Renal pelvis (tissue), 12 donors: Measurements from ENCODE around the gene IL4R. TPM values are rescaled to one million over a fixed set of nuclear protein-coding genes. Genes with fewer than 3 reads are reported as not detected.
"Not testable (repeated sequence)": the region's sequence is repeated elsewhere in the genome, so short reads cannot be mapped to it uniquely, and the experiment has no call there.

Experiments
- DNase-seq: peaks from one replicate; pipeline ENCODE4 v3.0.0-alpha.2; 2013
- long read RNA-seq, 16 experiments: transcript quantifications; one replicate each; lab custom pipeline, GENCODE V29; 2026
- polyA plus RNA-seq, 3 donors: library from polyadenylated mRNA; unstranded; fragments of 120-200 nt; gene quantifications; one replicate each; pipeline ENCODE4 v1.2.1, GENCODE V29; 2013; ENCODE audit not compliant: insufficient read length in 3 of 3

Gene IL4R
- 10 to 100 TPM; 16.4 to 24.1 (median 23.1) TPM for polyA plus RNA-seq
- long read RNA-seq, donor 1 = 0 reads
- long read RNA-seq, donor 2, partial matches to known transcripts = 0 of 3 reads
- long read RNA-seq, donor 2, other reads (novel, unspliced or antisense) = 0 of 3 reads
- long read RNA-seq, donor 3, partial matches to known transcripts = 22 of 23 reads
- long read RNA-seq, donor 3, other reads (novel, unspliced or antisense) = 0 of 23 reads
- long read RNA-seq, donor 4, partial matches to known transcripts = 0 of 3 reads
- long read RNA-seq, donor 4, other reads (novel, unspliced or antisense) = 0 of 3 reads
- long read RNA-seq, donor 5 = 0 reads
- long read RNA-seq, donor 6 = 0 reads
- long read RNA-seq, donor 7, partial matches to known transcripts = 10 of 13 reads
- long read RNA-seq, donor 7, other reads (novel, unspliced or antisense) = 0 of 13 reads
- long read RNA-seq, donor 8 = 0 reads
- long read RNA-seq, donor 9, partial matches to known transcripts = 0 of 1 reads
- long read RNA-seq, donor 9, other reads (novel, unspliced or antisense) = 0 of 1 reads
- long read RNA-seq, donor 10, partial matches to known transcripts = 0 of 2 reads
- long read RNA-seq, donor 10, other reads (novel, unspliced or antisense) = 0 of 2 reads
- long read RNA-seq, donor 11, partial matches to known transcripts = 0 of 1 reads
- long read RNA-seq, donor 11, other reads (novel, unspliced or antisense) = 0 of 1 reads
- long read RNA-seq, donor 12, partial matches to known transcripts = 0 of 2 reads
- long read RNA-seq, donor 12, other reads (novel, unspliced or antisense) = 0 of 2 reads
- long read RNA-seq, donor 13, partial matches to known transcripts = 0 of 1 reads
- long read RNA-seq, donor 13, other reads (novel, unspliced or antisense) = 0 of 1 reads
- long read RNA-seq, donor 14 = 0 reads
- long read RNA-seq, donor 15 = 0 reads
- long read RNA-seq, donor 16 = 0 reads

- DNase-seq = no peak
Measured at GRCh38 chr16:27313422-27314160, at the start of gene IL4R. Gene IL4R (plus strand): TSS chr16:27313974. CDS start chr16:27340204, 26,230 bp downstream.

DNA sequence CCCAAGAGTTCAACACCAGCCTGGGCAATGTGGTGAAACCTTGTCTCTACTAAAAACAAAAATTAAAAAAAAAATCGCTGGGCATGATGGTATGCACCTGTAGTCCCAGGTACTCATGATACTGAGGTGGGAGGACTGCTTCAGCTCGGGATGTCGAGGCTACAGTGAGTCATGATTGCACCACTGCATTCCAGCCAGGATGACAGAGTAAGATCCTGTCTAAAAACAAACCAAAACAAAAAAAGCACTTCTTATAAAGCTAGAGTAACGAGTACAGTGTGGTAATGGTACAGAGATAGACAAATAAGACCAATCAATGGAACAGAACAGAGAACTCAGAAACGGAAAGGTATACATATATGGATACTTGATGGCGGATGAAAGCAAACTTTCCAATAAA is 49.6 kb upstream of the IL4R start:
- DNase-seq = no peak

GRCh38 chr16:27265982-27266381 is 47.8 kb upstream of the IL4R start:
- DNase-seq = no peak

GRCh38 chr16:27267037-27267677 is 46.6 kb upstream of the IL4R start:
- no peak for DNase-seq

DNA sequence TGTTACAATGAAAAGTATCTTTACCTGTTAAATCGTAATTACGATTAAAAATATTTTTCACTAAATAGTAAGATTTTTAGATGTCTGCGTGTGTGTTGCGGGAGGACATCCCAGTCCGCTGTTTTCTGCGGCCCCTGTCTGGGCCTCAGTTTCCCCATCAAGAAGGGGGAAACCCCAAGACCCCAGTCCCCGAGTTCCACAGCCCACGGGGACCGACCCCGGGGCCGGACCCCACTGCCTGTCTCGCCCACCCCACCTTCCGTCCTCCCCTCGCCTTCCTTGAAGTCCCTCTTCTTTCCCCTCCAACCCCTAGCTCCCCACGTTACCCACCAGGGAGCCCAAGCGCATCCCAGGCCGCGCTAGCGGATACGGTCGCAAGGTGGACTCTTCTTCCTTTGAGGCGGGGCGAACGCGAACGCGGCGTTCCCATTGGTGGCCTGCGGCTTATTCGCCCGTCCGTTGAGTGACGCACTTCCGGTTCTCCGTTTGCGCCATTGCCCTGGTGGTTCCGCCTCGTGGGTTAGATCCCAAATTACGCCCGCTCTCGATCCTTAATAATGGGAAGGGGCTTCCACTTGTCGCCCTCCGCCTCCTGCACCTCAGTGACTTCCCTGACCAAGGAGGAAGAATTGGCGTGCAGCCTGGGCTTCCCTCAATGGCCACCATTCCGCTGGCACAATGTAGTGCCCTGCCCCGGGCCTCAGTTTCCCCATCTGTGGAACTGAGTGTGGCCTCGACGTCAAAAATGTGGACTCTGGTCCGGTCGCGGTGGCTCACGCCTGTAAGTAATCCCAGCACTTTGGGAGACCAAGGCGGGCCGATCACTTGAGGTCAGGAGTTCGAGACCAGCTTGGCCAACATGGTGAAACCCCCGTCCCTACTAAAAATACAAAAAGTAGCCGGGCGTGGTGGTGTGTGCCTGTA is 45.1 kb upstream of the IL4R start, which contains the start of gene NSMCE1:
Gene NSMCE1 (minus strand): TSS at position 397 of the 924 bp plus-strand sequence. CDS start 11,202 bp downstream, outside the sequence.
- DNase-seq = peak; percentile 97

- no peak for DNase-seq
Measured at GRCh38 chr16:27269300-27270150, 44.2 kb upstream of the IL4R start.

DNA sequence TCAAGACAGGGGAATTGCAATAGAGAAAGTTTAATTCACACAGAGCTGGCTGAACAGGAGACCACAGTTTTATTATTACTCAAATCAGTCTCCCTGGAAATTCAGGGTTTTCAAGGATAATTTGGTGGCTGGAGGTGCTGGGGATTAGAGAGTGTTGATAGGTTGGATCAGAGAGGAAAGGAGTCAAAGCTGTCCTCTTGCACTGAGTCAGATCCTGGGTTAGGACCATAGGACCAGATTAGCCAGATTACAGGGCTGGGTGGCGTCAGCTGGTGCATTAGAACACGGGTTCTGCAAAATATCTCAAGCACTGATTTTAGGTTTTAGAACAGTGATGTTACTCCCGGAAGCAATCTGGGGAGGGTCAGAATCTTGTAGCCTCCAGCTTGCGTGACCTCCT is 43.4 kb upstream of the IL4R start:
- DNase-seq = no peak

DNA sequence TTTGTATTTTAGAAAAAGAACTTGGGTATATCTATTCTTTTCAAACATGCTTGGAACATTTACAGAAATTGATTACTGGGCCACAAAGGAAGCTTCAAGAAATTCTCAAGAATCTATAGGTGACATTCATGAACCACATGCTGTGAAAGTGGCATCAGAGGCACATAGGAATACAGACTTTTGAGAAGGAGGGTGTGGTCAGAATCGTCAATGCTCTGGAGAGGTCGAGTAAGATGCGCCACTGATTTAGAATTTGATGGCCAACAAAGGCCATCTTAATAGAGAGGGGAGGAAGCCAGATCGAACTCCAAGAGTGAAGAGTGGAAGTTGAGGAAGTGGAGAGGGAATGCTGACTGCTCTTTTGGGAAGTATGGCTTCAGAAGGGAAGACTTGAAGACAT is 41.7 kb upstream of the IL4R start:
- DNase-seq = no peak

- DNase-seq = not testable (repeated sequence)
Measured at GRCh38 chr16:27272697-27273096, 41.1 kb upstream of the IL4R start.

DNA sequence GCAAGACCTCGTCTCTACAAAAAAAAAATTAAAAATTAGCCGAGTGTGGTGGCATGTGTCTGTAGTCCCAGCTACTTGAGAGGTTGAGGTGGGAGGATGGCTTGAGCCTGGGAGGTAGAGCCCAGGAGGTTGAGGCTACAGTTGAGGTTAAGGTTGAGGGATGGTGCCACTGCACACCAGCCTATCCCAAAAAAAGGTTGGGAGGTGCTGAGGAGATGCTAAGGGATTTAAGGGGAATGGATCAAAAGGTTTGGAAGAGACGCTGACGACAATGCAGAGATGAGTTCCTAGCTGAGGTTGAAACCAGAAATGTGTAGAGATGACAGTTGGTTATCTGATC is 40.5 kb upstream of the IL4R start:
- DNase-seq = no peak

DNA sequence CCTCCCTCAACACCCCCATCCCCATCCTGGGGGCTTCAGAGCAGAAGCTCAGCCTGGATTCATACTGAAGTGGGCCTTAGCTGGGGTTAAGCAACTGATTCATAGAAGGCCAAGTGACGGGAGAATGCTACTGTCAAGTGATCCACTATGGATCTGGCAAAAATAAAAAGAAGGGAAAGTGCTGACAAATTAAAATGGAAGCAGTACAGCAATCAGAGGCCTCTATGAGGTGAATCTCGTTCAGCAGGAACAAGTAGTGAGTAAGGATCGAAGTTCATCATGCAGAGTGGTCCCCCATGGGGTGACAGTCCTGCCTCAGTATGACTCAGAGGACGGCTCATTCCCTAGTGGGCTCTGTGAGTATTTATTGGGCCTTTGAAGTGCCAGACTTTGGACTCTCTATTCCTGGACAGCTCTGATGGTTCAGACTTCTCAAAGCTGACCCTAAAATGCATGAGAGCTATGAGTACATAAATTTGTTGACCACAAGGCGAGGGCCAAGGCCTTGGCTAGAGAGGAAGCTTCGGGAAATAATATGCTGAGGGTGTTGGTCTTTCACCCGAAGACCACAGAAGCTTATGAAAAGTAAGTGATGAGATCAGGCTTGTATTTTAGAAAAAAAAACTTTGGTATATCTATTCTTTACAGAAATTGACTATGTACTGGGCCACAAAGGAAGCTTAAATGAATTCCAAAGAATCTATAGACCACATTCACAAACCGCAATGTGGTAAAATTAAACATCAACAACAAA is 39.9 kb upstream of the IL4R start:
- DNase-seq = no peak

GRCh38 chr16:27274424-27274874 is 39.3 kb upstream of the IL4R start:
- not testable (repeated sequence) for DNase-seq

DNA sequence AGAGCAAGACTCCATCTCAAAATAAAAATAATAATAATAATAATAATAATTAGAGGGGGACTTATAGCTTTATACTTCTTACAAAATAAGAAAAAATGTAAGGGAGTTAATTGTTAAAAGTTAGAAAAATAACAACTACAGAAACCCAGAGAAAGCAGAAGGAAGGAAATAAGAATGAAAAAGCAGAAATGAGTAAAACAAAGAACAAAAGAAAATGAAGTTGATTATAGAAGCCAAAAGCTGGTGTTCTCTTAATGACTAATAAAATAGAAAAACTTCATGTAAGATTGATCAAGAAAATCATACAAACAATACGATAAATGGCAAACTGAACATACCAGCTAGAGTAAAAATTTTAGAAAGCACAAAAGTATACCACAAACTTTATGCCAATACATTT is 38.4 kb upstream of the IL4R start:
- DNase-seq = no peak

DNA sequence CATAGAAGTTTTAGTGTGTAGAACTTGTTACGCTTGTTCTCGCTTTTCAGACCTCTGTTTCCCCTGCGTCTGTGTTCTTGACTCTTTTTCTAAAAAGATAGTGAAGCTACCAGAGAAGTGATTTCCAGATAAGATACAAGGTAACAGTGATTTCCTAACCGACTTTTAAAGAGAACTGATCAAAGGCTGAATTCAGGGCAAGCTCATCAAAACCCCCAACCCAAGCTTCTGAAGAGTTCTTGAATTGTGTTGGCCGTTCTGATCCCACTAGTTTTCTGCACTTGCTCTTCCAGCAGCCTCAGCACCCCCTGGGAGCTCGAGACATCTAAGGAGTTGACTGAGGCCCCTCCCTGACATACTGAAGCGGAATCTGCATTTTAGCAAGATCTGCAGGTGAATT is 32.5 kb upstream of the IL4R start:
- no peak for DNase-seq

- DNase-seq = no peak
Measured at GRCh38 chr16:27284865-27285675, 28.7 kb upstream of the IL4R start.

GRCh38 chr16:27285676-27286196 is 28.0 kb upstream of the IL4R start:
- DNase-seq = no peak

- no peak for DNase-seq
Measured at GRCh38 chr16:27286451-27286850, 27.3 kb upstream of the IL4R start.
